22Rv1 (cell line): ENCODE results near the gene ENTPD8.
A peak's percentile ranks its signal among the peaks of the same experiment; 100 is the strongest.

ENCODE experiments used
- H3K27ac ChIP-seq: fragments of 450-650 bp; 2 replicates; pipeline ENCODE4 v1.5.1; 2017
- ZFX ChIP-seq: fragments of 450-650 bp; IDR thresholded peaks from 2 replicates; pipeline ENCODE4 v1.6.1; 2017; ENCODE audit warnings: antibody characterized with exemption, borderline replicate concordance
- TF ChIP-seq, protein P1 (sequence below): fragments of 450-650 bp; IDR thresholded peaks from 2 replicates; pipeline ENCODE4 v1.5.1; 2017; ENCODE audit warnings: mild to moderate bottlenecking

ENTPD8 gene

DNA sequence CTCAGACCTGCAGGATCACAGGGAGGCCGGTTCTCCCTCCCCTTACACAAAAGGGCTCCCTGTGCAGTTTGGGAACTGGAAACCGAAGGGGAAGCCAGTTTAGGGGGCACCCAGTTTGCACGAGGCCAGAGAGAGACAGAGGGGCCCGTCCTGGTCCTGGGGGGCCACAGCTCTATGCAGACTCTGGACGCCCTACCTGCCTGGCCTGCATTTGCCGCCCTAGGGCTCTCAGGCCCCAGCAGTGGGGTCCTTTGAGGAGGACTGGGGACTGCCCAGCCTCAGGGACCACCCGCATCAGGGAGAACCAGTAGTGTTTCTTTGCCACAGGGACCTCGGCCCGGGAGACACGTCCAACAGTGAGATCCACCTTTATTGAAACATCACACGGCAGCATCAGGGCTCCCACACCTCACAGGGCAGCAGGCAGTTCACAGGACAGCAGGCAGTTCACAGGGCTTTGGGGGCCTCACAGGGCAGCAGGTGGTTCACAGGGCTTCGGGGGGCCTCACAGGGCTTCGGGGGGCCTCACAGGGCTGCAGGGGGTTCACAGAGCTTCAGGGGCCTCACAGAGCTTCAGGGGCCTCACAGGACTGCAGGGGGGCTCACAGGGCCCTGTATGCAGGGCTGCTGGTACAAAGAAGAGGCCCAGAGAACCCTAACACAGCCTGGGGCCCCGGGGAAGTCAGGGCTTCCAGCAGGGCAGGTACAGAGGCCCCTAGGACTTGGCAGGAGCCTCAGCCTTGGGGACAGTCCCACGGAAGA is 18.6 kb upstream of the ENTPD8 start:
- peak overlapping the region; percentile 56; the same call in 1 of the 2 replicates for H3K27ac ChIP-seq
- TF ChIP-seq, protein P1, sequence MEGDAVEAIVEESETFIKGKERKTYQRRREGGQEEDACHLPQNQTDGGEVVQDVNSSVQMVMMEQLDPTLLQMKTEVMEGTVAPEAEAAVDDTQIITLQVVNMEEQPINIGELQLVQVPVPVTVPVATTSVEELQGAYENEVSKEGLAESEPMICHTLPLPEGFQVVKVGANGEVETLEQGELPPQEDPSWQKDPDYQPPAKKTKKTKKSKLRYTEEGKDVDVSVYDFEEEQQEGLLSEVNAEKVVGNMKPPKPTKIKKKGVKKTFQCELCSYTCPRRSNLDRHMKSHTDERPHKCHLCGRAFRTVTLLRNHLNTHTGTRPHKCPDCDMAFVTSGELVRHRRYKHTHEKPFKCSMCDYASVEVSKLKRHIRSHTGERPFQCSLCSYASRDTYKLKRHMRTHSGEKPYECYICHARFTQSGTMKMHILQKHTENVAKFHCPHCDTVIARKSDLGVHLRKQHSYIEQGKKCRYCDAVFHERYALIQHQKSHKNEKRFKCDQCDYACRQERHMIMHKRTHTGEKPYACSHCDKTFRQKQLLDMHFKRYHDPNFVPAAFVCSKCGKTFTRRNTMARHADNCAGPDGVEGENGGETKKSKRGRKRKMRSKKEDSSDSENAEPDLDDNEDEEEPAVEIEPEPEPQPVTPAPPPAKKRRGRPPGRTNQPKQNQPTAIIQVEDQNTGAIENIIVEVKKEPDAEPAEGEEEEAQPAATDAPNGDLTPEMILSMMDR: no peak
- no peak for TF ChIP-seq ZFX

DNA sequence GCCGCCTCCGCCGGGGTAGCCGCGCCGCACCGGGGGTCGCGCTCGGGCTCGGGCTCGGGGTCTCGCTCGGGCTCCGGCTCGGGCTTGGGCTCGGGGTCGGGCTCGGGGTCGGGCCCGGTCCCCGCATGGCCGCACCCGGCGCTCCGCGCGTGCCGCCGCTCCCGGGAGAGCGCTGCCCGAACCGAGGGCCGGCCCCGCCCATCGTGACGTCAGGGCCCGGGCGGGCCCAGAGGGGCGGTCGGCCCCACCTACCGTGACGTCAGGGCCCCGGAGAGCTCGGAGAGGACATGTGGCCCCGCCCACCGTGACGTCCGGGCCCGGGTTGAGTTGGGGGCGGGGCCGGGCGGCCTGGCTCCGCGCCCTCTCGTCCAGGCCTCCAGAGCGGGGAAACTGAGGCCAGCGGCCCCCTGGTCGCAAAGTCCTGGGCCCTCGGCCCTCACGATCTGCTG is 18.0 kb upstream of the ENTPD8 start, which contains the start of gene NSMF:
Gene NSMF (minus strand): TSS at position 183 of the 449 bp plus-strand sequence. CDS start 232 bp downstream, outside the sequence.
- peak within 1 kb of the TSS; percentile 56 for H3K27ac ChIP-seq
- TF ChIP-seq, protein P1: no peak
- no peak for TF ChIP-seq ZFX

DNA sequence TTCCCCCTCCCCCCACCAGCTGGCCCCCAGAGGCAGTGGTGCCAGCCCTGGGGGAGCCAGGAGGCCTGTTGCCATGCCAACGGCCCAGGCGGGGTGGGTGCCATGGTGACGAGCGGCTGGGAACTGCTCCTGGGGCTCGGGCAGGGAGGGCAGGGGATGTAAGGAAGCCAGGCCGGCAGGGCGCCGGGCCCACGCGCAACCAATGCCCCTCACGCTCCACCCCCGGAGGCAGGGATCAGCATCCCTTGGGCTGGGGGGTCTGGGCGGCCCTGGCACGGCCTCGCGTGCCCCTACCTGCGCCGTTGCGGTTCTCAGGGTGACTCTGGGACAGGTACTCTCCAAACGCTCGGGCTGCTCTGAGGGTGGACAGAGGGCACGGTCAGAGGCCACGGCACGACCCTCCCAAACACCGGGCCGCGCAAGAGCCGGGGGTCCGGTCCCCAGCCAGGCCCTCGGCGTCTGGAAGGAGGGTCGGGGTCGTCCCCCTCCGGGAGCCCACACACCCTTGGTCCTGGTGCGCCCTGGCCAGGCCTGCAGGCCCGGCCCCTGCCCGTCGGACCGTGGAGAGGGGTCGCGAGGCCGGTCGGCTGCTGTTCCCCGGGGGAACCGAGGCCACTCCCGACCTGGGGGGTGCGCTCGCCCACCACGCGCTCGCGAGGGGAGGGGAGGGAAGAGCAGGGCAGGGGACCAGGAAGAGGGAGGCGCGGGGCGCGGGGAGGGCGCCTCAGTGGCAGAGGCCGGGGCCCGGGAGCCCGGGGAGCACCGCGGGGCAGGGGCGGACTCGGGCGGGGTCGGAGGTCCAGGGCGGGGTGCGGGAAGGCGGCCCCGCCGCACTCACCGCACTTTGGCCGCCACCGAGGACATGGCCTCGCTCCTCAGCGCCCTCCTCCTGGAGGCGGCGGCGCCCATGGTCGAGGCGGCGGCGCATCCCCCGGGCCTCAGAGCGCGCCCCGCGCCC is 17.3 kb upstream of the ENTPD8 start:
- TF ChIP-seq, protein P1: no peak
- no peak for TF ChIP-seq ZFX
- peak overlapping the region; percentile 56 for H3K27ac ChIP-seq

- no peak overlapping the region; the same call in 1 of the 2 replicates for H3K27ac ChIP-seq
- no peak for TF ChIP-seq ZFX
- TF ChIP-seq, protein P1: no peak
These were observed 16.4 kb upstream of the ENTPD8 start for GRCh38 chr9:137457406-137458193.

GRCh38 chr9:137456864-137457405 is 15.8 kb upstream of the ENTPD8 start:
- no peak for TF ChIP-seq ZFX
- TF ChIP-seq, protein P1: no peak
- peak overlapping the region; percentile 17; the same call in 1 of the 2 replicates for H3K27ac ChIP-seq

GRCh38 chr9:137456061-137456863 is 15.1 kb upstream of the ENTPD8 start:
- TF ChIP-seq, protein P1: no peak
- no peak for TF ChIP-seq ZFX
- peak overlapping the region; percentile 17; the same call in 1 of the 2 replicates for H3K27ac ChIP-seq
